ENCODE results near the gene SECISBP2L.
"Not testable (repeated sequence)": the region's sequence is repeated elsewhere in the genome, so short reads cannot be mapped to it uniquely, and the experiment has no call there.

The SECISBP2L gene

GRCh38 chr15:49084285-49084570 is 38.0 kb upstream of the SECISBP2L start:
- Histone ChIP-seq H3K9me3 (no peaks in the 10 kb centered on the region), H3K36me3 (no peaks in the 10 kb centered on the region), H3K27ac (no peak overlapping the region), H3K27me3 (no peaks in the 10 kb centered on the region), H3K4me1 (ENCODE audit: control insufficient read depth in 1 of 2, insufficient read depth in 1 of 2, low read depth in 1 of 2, low read length in 1 of 2) (no peaks in the 10 kb centered on the region), H3K4me3 (ENCODE audit: low read depth in 1 of 2, low read length in 1 of 2) (no peak overlapping the region)
- TF ChIP-seq, protein P1, sequence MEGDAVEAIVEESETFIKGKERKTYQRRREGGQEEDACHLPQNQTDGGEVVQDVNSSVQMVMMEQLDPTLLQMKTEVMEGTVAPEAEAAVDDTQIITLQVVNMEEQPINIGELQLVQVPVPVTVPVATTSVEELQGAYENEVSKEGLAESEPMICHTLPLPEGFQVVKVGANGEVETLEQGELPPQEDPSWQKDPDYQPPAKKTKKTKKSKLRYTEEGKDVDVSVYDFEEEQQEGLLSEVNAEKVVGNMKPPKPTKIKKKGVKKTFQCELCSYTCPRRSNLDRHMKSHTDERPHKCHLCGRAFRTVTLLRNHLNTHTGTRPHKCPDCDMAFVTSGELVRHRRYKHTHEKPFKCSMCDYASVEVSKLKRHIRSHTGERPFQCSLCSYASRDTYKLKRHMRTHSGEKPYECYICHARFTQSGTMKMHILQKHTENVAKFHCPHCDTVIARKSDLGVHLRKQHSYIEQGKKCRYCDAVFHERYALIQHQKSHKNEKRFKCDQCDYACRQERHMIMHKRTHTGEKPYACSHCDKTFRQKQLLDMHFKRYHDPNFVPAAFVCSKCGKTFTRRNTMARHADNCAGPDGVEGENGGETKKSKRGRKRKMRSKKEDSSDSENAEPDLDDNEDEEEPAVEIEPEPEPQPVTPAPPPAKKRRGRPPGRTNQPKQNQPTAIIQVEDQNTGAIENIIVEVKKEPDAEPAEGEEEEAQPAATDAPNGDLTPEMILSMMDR (IDR thresholded peaks at IDR 0.05): no peak

- no peaks in the 10 kb centered on the region for H3K36me3 ChIP-seq
- H3K27ac ChIP-seq: no peak overlapping the region
- TF ChIP-seq, protein P1 (IDR thresholded peaks at IDR 0.05): no peak
- H3K4me1 ChIP-seq (ENCODE audit: control insufficient read depth in 1 of 2, insufficient read depth in 1 of 2, low read depth in 1 of 2, low read length in 1 of 2): no peaks in the 10 kb centered on the region
- H3K9me3 ChIP-seq: no peaks in the 10 kb centered on the region
- no peaks in the 10 kb centered on the region for H3K27me3 ChIP-seq
- H3K4me3 ChIP-seq (ENCODE audit: low read depth in 1 of 2, low read length in 1 of 2): no peak overlapping the region
Observed at GRCh38 chr15:49083401-49084284, 37.4 kb upstream of the SECISBP2L start.

DNA sequence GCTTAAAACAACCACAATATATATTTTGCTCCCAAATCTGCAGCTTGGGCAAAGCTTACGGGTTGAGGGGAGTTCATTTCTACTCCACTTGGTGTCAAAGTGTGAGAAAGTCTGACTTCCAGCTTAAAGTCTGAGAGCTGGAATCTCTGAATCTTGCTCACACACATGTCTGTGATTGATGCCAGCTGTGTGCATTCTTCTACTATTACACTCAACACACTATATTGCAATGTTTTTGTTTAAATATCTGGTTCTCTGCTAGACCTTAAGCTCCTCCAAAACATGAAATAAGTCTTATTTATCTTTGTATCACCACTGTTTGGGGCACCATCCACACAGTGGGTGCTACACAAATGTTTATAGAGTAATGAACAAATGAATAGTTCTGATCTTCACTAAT is 36.7 kb upstream of the SECISBP2L start:
- Histone ChIP-seq H3K27ac (no peak overlapping the region), H3K9me3 (no peaks in the 10 kb centered on the region), H3K27me3 (no peaks in the 10 kb centered on the region), H3K36me3 (no peaks in the 10 kb centered on the region), H3K4me3 (ENCODE audit: low read depth in 1 of 2, low read length in 1 of 2) (no peak overlapping the region), H3K4me1 (ENCODE audit: control insufficient read depth in 1 of 2, insufficient read depth in 1 of 2, low read depth in 1 of 2, low read length in 1 of 2) (no peaks in the 10 kb centered on the region)
- TF ChIP-seq, protein P1 (IDR thresholded peaks at IDR 0.05): no peak

- Histone ChIP-seq H3K36me3 (no peaks in the 10 kb centered on the region), H3K4me1 (ENCODE audit: control insufficient read depth in 1 of 2, insufficient read depth in 1 of 2, low read depth in 1 of 2, low read length in 1 of 2) (no peaks in the 10 kb centered on the region), H3K27ac (no peak overlapping the region), H3K4me3 (ENCODE audit: low read depth in 1 of 2, low read length in 1 of 2) (no peak overlapping the region), H3K9me3 (no peaks in the 10 kb centered on the region), H3K27me3 (no peaks in the 10 kb centered on the region)
- TF ChIP-seq, protein P1 (IDR thresholded peaks at IDR 0.05): no peak
Observed at GRCh38 chr15:49079340-49080039, 33.2 kb upstream of the SECISBP2L start.

DNA sequence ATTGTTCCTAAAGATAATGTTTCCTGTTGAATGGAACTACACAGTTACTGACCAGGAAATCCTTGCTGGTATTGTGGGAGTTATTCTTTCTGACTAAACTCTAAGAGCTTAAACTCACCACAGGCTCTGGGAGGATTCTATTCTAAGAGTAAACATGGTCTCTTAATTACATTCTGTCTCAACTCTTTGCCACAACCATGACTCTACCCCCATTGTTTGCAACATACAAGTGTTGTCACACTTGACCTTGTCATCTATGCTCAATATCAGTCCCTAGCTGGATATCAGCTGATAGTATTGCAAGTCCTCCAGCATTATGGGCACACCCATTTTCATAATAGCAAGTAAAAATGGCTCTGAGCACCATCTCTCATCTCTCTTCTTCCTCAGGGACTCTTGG is 29.6 kb upstream of the SECISBP2L start:
- H3K27me3 ChIP-seq: no peaks in the 10 kb centered on the region
- H3K4me1 ChIP-seq (ENCODE audit: control insufficient read depth in 1 of 2, insufficient read depth in 1 of 2, low read depth in 1 of 2, low read length in 1 of 2): no peaks in the 10 kb centered on the region
- H3K9me3 ChIP-seq: no peaks in the 10 kb centered on the region
- no peaks in the 10 kb centered on the region for H3K36me3 ChIP-seq
- no peak overlapping the region for H3K27ac ChIP-seq
- TF ChIP-seq, protein P1 (IDR thresholded peaks at IDR 0.05): no peak
- no peak overlapping the region for H3K4me3 ChIP-seq (ENCODE audit: low read depth in 1 of 2, low read length in 1 of 2)

- not testable (repeated sequence) for H3K4me3 ChIP-seq (ENCODE audit: low read depth in 1 of 2, low read length in 1 of 2); H3K4me1 ChIP-seq (ENCODE audit: control insufficient read depth in 1 of 2, insufficient read depth in 1 of 2, low read depth in 1 of 2, low read length in 1 of 2); H3K27ac ChIP-seq; H3K36me3 ChIP-seq; H3K9me3 ChIP-seq; H3K27me3 ChIP-seq
Observed at GRCh38 chr15:49074589-49075287, 28.5 kb upstream of the SECISBP2L start.
